ENCODE measurements around the gene MGMT.

- TF ChIP-seq CTCF (IDR thresholded peaks at IDR 0.05), result no peak
- TF ChIP-seq POLR2A (IDR thresholded peaks at IDR 0.05), result no peak
Measured at GRCh38 chr10:129641982-129642381, 174.9 kb downstream of the MGMT start.
